ENCODE measurements around the gene CD6.
A peak's percentile ranks its signal among the peaks of the same experiment; 100 is the strongest.

Gene CD6

DNA sequence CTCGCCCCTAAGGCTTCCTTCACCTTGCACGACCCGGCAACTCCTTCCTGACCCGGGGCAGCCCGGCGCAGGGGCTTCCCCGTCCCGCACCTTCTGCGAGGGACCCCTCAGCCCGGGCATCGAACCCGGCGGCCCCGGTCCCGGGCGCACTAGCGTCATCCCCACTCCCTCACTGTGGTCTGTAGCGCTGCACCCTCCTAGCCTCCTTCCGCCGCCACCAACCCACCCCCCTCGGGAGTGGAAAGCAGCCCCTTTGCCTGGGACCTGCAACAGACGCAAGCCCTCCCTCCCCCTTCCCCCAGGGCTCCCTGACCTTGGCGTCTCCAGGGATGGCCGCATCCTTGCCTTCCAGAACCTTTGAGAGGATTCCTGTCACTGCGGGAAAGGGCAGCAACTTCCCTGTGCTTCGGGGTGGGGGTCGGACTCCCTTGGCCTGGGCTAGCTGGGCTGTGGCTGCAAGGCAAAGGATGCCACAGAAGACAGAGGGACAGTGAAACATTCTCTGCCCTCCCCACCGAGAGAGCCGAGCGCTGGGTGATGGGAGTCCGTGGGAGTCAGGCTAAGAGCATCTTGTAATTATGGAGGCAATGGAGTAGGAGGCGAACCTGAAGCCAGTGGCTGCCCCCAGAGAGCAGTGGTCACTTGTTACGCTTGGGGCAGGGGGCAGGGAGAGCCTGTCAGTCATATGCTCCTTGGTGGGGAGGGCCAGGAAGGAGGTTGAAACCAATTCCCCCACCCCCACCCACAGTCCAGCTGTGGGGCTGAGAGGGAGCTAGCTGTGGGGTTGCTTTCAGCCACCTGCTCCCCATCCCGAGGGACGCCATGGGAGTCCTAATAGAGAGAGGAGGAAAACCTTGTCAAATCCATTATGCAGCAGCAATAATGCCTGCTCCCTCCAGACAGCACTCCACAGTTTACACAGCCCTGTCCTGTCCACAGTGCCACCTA, 46.3 kb upstream of the CD6 start:
- TF ChIP-seq, protein P1, sequence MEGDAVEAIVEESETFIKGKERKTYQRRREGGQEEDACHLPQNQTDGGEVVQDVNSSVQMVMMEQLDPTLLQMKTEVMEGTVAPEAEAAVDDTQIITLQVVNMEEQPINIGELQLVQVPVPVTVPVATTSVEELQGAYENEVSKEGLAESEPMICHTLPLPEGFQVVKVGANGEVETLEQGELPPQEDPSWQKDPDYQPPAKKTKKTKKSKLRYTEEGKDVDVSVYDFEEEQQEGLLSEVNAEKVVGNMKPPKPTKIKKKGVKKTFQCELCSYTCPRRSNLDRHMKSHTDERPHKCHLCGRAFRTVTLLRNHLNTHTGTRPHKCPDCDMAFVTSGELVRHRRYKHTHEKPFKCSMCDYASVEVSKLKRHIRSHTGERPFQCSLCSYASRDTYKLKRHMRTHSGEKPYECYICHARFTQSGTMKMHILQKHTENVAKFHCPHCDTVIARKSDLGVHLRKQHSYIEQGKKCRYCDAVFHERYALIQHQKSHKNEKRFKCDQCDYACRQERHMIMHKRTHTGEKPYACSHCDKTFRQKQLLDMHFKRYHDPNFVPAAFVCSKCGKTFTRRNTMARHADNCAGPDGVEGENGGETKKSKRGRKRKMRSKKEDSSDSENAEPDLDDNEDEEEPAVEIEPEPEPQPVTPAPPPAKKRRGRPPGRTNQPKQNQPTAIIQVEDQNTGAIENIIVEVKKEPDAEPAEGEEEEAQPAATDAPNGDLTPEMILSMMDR (IDR thresholded peaks at IDR 0.05; ENCODE audit: borderline replicate concordance, insufficient read depth, low read depth, low read length): no peak

GRCh38 chr11:60925868-60926267, 45.6 kb upstream of the CD6 start:
- no peak overlapping the region for H3K4me3 ChIP-seq (ENCODE audit: low read depth, low read length)
- TF ChIP-seq, protein P1 (IDR thresholded peaks at IDR 0.05; ENCODE audit: borderline replicate concordance, insufficient read depth, low read depth, low read length): no peak

More for the DNA sequence above, 46.3 kb upstream of the CD6 start:
- peak overlapping the region; percentile 60 for H3K4me3 ChIP-seq (ENCODE audit: low read depth, low read length)

GRCh38 chr11:60926500-60926899, 45.0 kb upstream of the CD6 start:
- no peak overlapping the region for H3K4me3 ChIP-seq (ENCODE audit: low read depth, low read length)
- TF ChIP-seq, protein P1 (IDR thresholded peaks at IDR 0.05; ENCODE audit: borderline replicate concordance, insufficient read depth, low read depth, low read length): no peak

GRCh38 chr11:60927061-60927592, 44.4 kb upstream of the CD6 start:
- H3K4me3 ChIP-seq (ENCODE audit: low read depth, low read length): no peak overlapping the region

DNA sequence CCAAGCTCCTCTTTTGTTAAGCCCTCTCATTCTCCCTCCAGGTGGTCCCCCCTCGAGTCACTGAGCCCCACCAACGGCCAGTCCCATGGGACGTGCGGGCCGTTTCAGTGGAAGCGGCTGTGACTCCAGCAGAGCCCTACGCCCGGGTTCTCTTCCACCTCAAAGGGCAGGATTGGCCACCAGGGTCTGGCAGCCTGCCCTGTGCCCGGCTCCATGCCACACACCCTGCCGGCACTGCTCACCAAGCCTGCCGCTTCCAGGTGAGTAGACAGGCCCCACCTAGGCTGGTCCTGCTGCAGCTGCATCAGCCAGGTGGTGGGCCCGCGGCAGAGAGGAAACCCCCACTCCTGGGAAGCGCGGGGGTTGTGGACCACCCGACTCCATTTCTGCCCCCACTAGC, 43.9 kb upstream of the CD6 start:
- TF ChIP-seq, protein P1 (IDR thresholded peaks at IDR 0.05; ENCODE audit: borderline replicate concordance, insufficient read depth, low read depth, low read length): no peak
- no peak overlapping the region for H3K4me3 ChIP-seq (ENCODE audit: low read depth, low read length)

More at GRCh38 chr11:60927061-60927592, 44.4 kb upstream of the CD6 start:
- TF ChIP-seq, protein P1 (IDR thresholded peaks at IDR 0.05; ENCODE audit: borderline replicate concordance, insufficient read depth, low read depth, low read length): no peak

DNA sequence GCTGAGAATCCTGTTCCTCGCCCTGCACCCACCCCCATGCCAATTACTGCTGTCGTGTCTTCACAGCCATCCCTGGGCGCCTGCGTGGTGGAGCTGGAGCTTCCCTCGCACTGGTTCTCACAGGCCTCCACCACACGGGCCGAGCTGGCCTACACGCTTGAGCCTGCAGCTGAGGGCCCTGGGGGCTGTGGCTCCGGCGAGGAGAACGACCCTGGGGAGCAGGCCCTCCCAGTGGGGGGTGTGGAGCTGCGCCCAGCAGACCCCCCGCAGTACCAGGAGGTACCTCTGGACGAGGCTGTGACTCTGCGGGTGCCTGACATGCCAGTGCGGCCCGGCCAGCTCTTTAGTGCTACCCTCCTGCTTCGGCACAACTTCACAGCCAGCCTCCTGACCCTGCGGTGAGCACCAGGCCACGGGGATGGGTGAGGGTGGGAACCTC, 42.9 kb upstream of the CD6 start:
- TF ChIP-seq, protein P1 (IDR thresholded peaks at IDR 0.05; ENCODE audit: borderline replicate concordance, insufficient read depth, low read depth, low read length): no peak
- no peak overlapping the region for H3K4me3 ChIP-seq (ENCODE audit: low read depth, low read length)

Measured in GM12875 (cell line).